ENCODE measurements around the gene STAT5B. TPM values are rescaled to one million over a fixed set of nuclear protein-coding genes. Genes with fewer than 3 reads are reported as not detected.

The STAT5B gene
- polyA plus RNA-seq, 1 donor (not counting 4 experiments of a cell fraction or from before 2014, with no cell fraction given) = 16.1 TPM

DNA sequence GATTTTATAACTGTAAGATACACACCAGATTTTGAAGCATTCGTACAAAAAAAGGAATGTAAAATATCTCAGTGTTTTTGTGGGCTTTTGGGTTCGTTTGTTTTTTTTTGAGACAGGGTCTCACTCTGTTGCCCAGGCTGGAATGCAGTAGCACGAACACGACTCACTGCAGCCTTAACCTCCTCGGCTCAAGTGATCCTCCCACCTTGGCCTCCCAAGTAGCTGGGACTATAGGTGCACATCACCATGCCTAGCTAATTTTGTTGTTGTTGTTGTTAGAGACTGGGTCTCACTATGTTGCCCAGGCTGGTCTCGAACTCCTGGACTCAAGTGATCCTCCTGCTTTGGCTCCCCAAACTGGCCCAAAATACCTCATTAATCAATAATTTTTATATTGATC lies 15.9 kb downstream of the STAT5B start:
- TF ChIP-seq EZH2 (IDR thresholded peaks at IDR 0.05; ENCODE audit: low read length) = no peak
- TF ChIP-seq, protein P1, sequence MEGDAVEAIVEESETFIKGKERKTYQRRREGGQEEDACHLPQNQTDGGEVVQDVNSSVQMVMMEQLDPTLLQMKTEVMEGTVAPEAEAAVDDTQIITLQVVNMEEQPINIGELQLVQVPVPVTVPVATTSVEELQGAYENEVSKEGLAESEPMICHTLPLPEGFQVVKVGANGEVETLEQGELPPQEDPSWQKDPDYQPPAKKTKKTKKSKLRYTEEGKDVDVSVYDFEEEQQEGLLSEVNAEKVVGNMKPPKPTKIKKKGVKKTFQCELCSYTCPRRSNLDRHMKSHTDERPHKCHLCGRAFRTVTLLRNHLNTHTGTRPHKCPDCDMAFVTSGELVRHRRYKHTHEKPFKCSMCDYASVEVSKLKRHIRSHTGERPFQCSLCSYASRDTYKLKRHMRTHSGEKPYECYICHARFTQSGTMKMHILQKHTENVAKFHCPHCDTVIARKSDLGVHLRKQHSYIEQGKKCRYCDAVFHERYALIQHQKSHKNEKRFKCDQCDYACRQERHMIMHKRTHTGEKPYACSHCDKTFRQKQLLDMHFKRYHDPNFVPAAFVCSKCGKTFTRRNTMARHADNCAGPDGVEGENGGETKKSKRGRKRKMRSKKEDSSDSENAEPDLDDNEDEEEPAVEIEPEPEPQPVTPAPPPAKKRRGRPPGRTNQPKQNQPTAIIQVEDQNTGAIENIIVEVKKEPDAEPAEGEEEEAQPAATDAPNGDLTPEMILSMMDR (optimal IDR thresholded peaks at IDR 0.05 in 1 of 3, IDR thresholded peaks at IDR 0.05 in 1 of 3, conservative IDR thresholded peaks at IDR 0.05 in 1 of 3; ENCODE audit: extremely low read depth in 1 of 3, insufficient read depth in 2 of 3, low read length in 3 of 3) = no peak
- Histone ChIP-seq H3K79me2 (ENCODE audit: control insufficient read depth, insufficient read depth, low read length) (no peaks in the 10 kb centered on the region), H3K27ac (ENCODE audit: control insufficient read depth, insufficient read depth, low read length) (no peak overlapping the region), H3K9ac (ENCODE audit: control insufficient read depth, extremely low read depth, insufficient read depth, low read length) (no peak overlapping the region), H3K4me1 (ENCODE audit: control insufficient read depth, extremely low read depth, insufficient read depth, low read length) (no peaks in the 10 kb centered on the region), H3K4me3 (ENCODE audit: control insufficient read depth in 2 of 3, extremely low read depth in 1 of 3, insufficient read depth in 2 of 3, low read depth in 1 of 3, low read length in 3 of 3) (no peak overlapping the region), H3K4me2 (ENCODE audit: control insufficient read depth, extremely low read depth, insufficient read depth, low read depth, low read length) (no peak overlapping the region), H3K27me3 (ENCODE audit: control insufficient read depth, extremely low read depth, insufficient read depth, low read length) (no peaks in the 10 kb centered on the region), H3K9me1 (ENCODE audit: control insufficient read depth, extremely low read depth, insufficient read depth, low read length) (no peaks in the 10 kb centered on the region), H2AFZ (ENCODE audit: control insufficient read depth, low read length) (no peak overlapping the region), H4K20me1 (ENCODE audit: control insufficient read depth, extremely low read depth, insufficient read depth, low read length) (no peaks in the 10 kb centered on the region), H3K36me3 (ENCODE audit: control insufficient read depth in 2 of 2, extremely low read depth in 1 of 2, insufficient read depth in 2 of 2, low read length in 2 of 2) (no peaks in the 10 kb centered on the region), H3K9me3 (ENCODE audit: control insufficient read depth, low read depth, low read length) (no peaks in the 10 kb centered on the region)
- FAIRE-seq (no peak), DNase-seq (ENCODE audit: low read depth, low spot score) (no peak)
- dilution Hi-C loops (cut with MboI; ENCODE audit: extremely low pct_ligation_motif_present, low sequenced_read_pairs) = no loop called here

DNA sequence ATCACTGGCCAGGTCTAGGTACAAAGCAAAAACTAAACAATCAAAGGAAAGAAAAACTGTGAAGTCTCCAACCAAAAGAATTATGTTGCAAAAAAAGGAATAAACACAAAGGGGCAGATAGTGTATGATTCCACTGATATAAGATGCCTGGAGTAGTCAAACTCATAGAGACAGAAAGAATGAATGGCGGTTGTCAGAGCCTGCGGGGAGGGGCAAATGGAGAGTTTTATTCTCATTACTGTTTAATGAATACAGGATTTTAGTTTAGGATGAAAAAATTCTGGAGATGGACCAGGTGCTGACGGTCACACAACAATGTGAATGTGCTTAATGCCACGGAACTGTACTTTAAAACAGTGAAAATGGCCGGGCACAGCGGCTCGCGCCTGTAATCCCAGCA lies 20.7 kb downstream of the STAT5B start:
- FAIRE-seq (no peak), DNase-seq (ENCODE audit: low read depth, low spot score) (no peak)
- H3K4me3 ChIP-seq (ENCODE audit: control insufficient read depth in 2 of 3, extremely low read depth in 1 of 3, insufficient read depth in 2 of 3, low read depth in 1 of 3, low read length in 3 of 3) = no peak overlapping the region
- no peaks in the 10 kb centered on the region for H3K27me3 ChIP-seq (ENCODE audit: control insufficient read depth, extremely low read depth, insufficient read depth, low read length)
- no peaks in the 10 kb centered on the region for H4K20me1 ChIP-seq (ENCODE audit: control insufficient read depth, extremely low read depth, insufficient read depth, low read length)
- H3K9ac ChIP-seq (ENCODE audit: control insufficient read depth, extremely low read depth, insufficient read depth, low read length) = no peak overlapping the region
- H3K79me2 ChIP-seq (ENCODE audit: control insufficient read depth, insufficient read depth, low read length) = no peaks in the 10 kb centered on the region
- no peak overlapping the region for H2AFZ ChIP-seq (ENCODE audit: control insufficient read depth, low read length)
- H3K9me1 ChIP-seq (ENCODE audit: control insufficient read depth, extremely low read depth, insufficient read depth, low read length) = no peaks in the 10 kb centered on the region
- TF ChIP-seq, protein P1 (optimal IDR thresholded peaks at IDR 0.05 in 1 of 3, IDR thresholded peaks at IDR 0.05 in 1 of 3, conservative IDR thresholded peaks at IDR 0.05 in 1 of 3; ENCODE audit: extremely low read depth in 1 of 3, insufficient read depth in 2 of 3, low read length in 3 of 3) = no peak
- no peak for TF ChIP-seq EZH2 (IDR thresholded peaks at IDR 0.05; ENCODE audit: low read length)
- H3K27ac ChIP-seq (ENCODE audit: control insufficient read depth, insufficient read depth, low read length) = no peak overlapping the region
- H3K36me3 ChIP-seq (ENCODE audit: control insufficient read depth in 2 of 2, extremely low read depth in 1 of 2, insufficient read depth in 2 of 2, low read length in 2 of 2) = no peaks in the 10 kb centered on the region
- dilution Hi-C loops (cut with MboI; ENCODE audit: extremely low pct_ligation_motif_present, low sequenced_read_pairs) = no loop called here
- no peak overlapping the region for H3K4me2 ChIP-seq (ENCODE audit: control insufficient read depth, extremely low read depth, insufficient read depth, low read depth, low read length)
- no peaks in the 10 kb centered on the region for H3K4me1 ChIP-seq (ENCODE audit: control insufficient read depth, extremely low read depth, insufficient read depth, low read length)
- H3K9me3 ChIP-seq (ENCODE audit: control insufficient read depth, low read depth, low read length) = no peaks in the 10 kb centered on the region

Measured in keratinocyte (primary cell).